ENCODE data around the gene MUL1. TPM values are rescaled to one million over a fixed set of nuclear protein-coding genes. Genes with fewer than 3 reads are reported as not detected.
"Not testable (repeated sequence)": the region's sequence is repeated elsewhere in the genome, so short reads cannot be mapped to it uniquely, and the experiment has no call there.

The MUL1 gene
- total RNA-seq, 2 donors from 2014 or later = 37.3 to 47.8 TPM

- Histone ChIP-seq H3K36me3 (peaks cover 36% of the 10 kb centered on the region), H3K27ac (no peak overlapping the region), H3K27me3 (no peaks in the 10 kb centered on the region), H3K4me1 (peaks cover 0 to 39% of the 10 kb centered on the region in 2 donors), H3K9me3 (no peaks in the 10 kb centered on the region), H3K4me3 (no peak overlapping the region)
- no peak for TF ChIP-seq CTCF (IDR thresholded peaks at IDR 0.05)
- DNase-seq (ENCODE audit: low spot score) = no peak
These were observed 2.5 kb downstream of the MUL1 start for GRCh38 chr1:20505488-20505887.

- H3K9me3 ChIP-seq = no peaks in the 10 kb centered on the region
- DNase-seq (ENCODE audit: low spot score) = no peak
- H3K4me1 ChIP-seq = peaks cover 0 to 22% of the 10 kb centered on the region in 2 donors
- no peak overlapping the region for H3K27ac ChIP-seq
- TF ChIP-seq CTCF (IDR thresholded peaks at IDR 0.05) = no peak
- H3K36me3 ChIP-seq = peaks cover 57% of the 10 kb centered on the region
- H3K27me3 ChIP-seq = no peaks in the 10 kb centered on the region
- no peak overlapping the region for H3K4me3 ChIP-seq
These were observed 7.2 kb downstream of the MUL1 start for GRCh38 chr1:20500716-20501115.

DNA sequence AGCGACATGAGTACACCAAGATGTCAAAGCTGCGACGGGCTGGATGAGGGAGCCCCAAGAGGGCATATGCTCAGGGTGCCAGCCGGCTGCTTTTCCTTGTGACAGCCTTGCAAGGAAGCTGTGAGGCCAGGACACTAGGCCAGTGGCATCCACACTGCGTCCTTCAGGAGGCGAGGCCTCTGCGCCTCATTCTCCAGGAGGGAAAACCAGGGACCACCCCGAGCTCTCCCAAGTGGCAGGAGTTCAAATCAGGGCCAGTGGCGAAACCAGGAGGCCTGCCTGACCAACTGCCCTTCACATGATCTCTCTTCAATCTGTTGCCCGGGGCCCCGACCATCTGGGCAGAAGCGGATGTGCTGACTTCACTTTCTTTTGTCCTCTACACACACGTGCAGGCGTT, 8.2 kb downstream of the MUL1 start:
- no peak for DNase-seq (ENCODE audit: low spot score)
- Histone ChIP-seq H3K4me1 (peaks cover 0 to 16% of the 10 kb centered on the region in 2 donors), H3K4me3 (no peak overlapping the region), H3K9me3 (no peaks in the 10 kb centered on the region), H3K36me3 (peaks cover 57% of the 10 kb centered on the region), H3K27me3 (no peaks in the 10 kb centered on the region), H3K27ac (no peak overlapping the region)
- TF ChIP-seq CTCF (IDR thresholded peaks at IDR 0.05) = no peak

DNA sequence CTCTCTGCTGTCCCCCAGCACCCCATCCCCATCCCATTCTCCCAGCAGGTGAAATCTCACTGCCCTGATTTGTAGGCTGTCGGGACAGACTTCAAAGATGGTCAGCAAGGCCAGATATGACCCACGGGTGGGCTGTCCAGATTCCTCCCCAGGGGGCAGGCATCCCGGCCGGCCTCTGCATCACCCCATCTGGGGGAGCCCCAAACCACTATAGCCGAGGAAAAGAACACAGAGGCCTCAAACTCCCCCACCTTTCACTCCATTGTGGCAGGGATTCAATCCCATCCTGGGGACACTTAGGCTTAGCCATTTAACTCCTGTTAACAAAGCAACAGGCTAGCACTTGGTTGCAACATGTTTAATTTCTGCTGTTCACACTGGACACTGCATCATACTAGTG, 8.8 kb downstream of the MUL1 start:
- H3K4me3 ChIP-seq = no peak overlapping the region
- no peaks in the 10 kb centered on the region for H3K27me3 ChIP-seq
- H3K9me3 ChIP-seq = no peaks in the 10 kb centered on the region
- H3K4me1 ChIP-seq = peaks cover 0 to 16% of the 10 kb centered on the region in 2 donors
- H3K36me3 ChIP-seq = peaks cover 57% of the 10 kb centered on the region
- DNase-seq (ENCODE audit: low spot score) = no peak
- H3K27ac ChIP-seq = no peak overlapping the region
- no peak for TF ChIP-seq CTCF (IDR thresholded peaks at IDR 0.05)

- no peaks in the 10 kb centered on the region for H3K27me3 ChIP-seq
- H3K4me3 ChIP-seq = no peak overlapping the region
- H3K4me1 ChIP-seq = peaks cover 0 to 20% of the 10 kb centered on the region in 2 donors
- H3K27ac ChIP-seq = no peak overlapping the region
- peaks cover 53% of the 10 kb centered on the region for H3K36me3 ChIP-seq
- TF ChIP-seq CTCF (IDR thresholded peaks at IDR 0.05) = no peak
- H3K9me3 ChIP-seq = no peaks in the 10 kb centered on the region
- DNase-seq (ENCODE audit: low spot score) = no peak
These were observed 9.8 kb downstream of the MUL1 start for GRCh38 chr1:20498116-20498515.

DNA sequence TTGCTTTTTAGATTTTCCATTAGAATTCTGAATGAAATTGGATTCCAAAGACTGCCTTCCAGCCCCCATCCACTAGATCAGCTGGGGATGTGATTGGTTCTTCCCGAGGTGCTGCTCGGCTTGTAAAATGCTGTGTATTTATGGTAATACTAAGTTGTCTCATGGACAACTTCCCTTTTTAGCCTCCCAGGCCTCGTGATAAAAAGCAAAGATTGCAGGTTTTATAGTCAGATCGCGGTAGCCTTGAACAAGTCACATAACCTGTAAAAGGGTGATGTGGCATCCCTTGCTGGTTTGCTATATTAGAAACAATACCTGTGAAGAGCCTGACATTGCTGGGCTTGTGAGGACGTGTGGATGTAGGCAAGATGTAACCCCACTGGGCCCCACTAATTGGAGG, 10.4 kb downstream of the MUL1 start:
- no peak for TF ChIP-seq CTCF (IDR thresholded peaks at IDR 0.05)
- DNase-seq (ENCODE audit: low spot score) = no peak
- Histone ChIP-seq H3K4me1 (peaks cover 0 to 23% of the 10 kb centered on the region in 2 donors), H3K27me3 (no peaks in the 10 kb centered on the region), H3K36me3 (peaks cover 47% of the 10 kb centered on the region), H3K27ac (no peak overlapping the region), H3K9me3 (no peaks in the 10 kb centered on the region), H3K4me3 (no peak overlapping the region)

DNA sequence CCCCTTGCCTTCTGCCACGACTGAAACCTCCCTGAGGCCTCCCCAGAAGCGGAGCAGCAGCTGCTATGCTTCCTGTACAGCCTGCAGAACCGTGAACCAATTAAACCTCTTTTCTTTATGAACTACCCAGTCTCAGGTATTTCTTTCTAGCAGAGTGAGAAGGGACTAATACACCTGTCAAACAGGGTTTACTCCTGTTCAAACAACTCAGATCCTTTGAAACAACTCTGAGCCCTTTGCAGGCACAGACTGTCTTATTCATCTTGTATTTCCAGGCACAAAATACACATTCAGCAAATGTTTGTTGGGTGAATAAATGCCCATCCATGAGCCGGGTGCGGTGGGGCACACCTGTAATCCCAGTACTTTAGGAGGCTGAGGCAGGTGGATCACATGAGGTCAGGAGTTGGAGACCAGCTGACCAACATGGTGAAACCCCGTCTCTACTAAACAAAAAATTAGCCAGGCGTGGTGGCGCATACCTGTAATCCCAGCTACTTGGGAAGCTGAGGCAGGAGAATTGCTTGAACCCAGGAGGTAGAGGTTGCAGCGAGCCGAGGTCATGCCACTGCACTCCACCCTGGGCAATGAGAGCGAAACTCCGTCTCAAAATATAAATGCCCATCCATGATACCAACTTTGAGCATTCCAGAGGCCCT, 11.1 kb downstream of the MUL1 start:
- Histone ChIP-seq H3K36me3 (peaks cover 40% of the 10 kb centered on the region), H3K4me1 (peaks cover 0 to 23% of the 10 kb centered on the region in 2 donors)
- not testable (repeated sequence) for H3K27me3 ChIP-seq; H3K27ac ChIP-seq; H3K4me3 ChIP-seq; DNase-seq (ENCODE audit: low spot score); H3K9me3 ChIP-seq

Measured in right atrium auricular region (tissue), 2 donors.